IMR-90 (cell line): ENCODE measurements around the gene DTHD1. TPM values are rescaled to one million over a fixed set of nuclear protein-coding genes. Genes with fewer than 3 reads are reported as not detected.

Experiments
- ATAC-seq: fragments of 200-7000 bp; cut with Tn5 transposase; 2 replicates; pipeline ENCODE4 v1.9.1; 2020; ENCODE audit warnings: low read depth, mild to moderate bottlenecking, moderate library complexity
- BruUV-seq: library from RNA; stranded (reverse); fragments of 400-500 nt; replicated peaks from 2 replicates; lab custom pipeline; 2021; lab: Mats Ljungman, UMichigan
- CTCF ChIA-PET: fragments of 300-600 bp; formaldehyde crosslinking; extraction: SDS; loops from one replicate; lab custom pipeline; 2021; ENCODE audit warnings: antibody characterized with exemption; lab: Yijun Ruan, JAX
- POLR2A ChIA-PET: fragments of 300-600 bp; sonication (Branson Sonifier 250); formaldehyde crosslinking; loops from one replicate; lab custom pipeline; 2022; ENCODE audit warnings: antibody characterized with exemption; ENCODE audit not compliant: unreplicated experiment; lab: Charles Lee
- DNase-seq: peaks from one replicate; pipeline ENCODE4 v3.0.0; 2013
- H2AFZ ChIP-seq: replicated peaks from 2 replicates; pipeline ENCODE3; 2013; ENCODE audit warnings: low read length, mild to moderate bottlenecking; ENCODE audit not compliant: poor library complexity
- H2AK5ac ChIP-seq: 2 replicates; pipeline ENCODE4 v1.6.1; 2013; ENCODE audit warnings: low read depth, low read length, inconsistent platforms
- H2AK9ac ChIP-seq: replicated peaks from 2 replicates; pipeline ENCODE3; 2013; ENCODE audit warnings: mild to moderate bottlenecking, low read depth, low read length, moderate library complexity; ENCODE audit not compliant: poor library complexity
- H2BK120ac ChIP-seq: 2 replicates; pipeline ENCODE4 v1.6.1; 2013; ENCODE audit warnings: low read depth, low read length, inconsistent platforms
- H2BK15ac ChIP-seq: 3 replicates; pipeline ENCODE4 v1.6.1; 2013; ENCODE audit warnings: low read depth, low read length, inconsistent platforms
- H2BK20ac ChIP-seq: 2 replicates; pipeline ENCODE4 v1.6.1; 2013; ENCODE audit warnings: low read depth, mild to moderate bottlenecking, inconsistent platforms, low read length, moderate library complexity
- H2BK5ac ChIP-seq: 2 replicates; pipeline ENCODE4 v1.6.1; 2013; ENCODE audit warnings: mild to moderate bottlenecking, low read depth, low read length, inconsistent platforms; ENCODE audit not compliant: poor library complexity, severe bottlenecking
- H3K14ac ChIP-seq: replicated peaks from 2 replicates; pipeline ENCODE4 v1.6.1; 2013; ENCODE audit warnings: low read depth, low read length, inconsistent platforms
- H3K18ac ChIP-seq: 2 replicates; pipeline ENCODE4 v1.6.1; 2013; ENCODE audit warnings: low read depth, low read length, control low read depth
- H3K23ac ChIP-seq: 2 replicates; pipeline ENCODE4 v1.6.1; 2013; ENCODE audit warnings: low read depth, low read length, inconsistent platforms
- H3K27ac ChIP-seq: 2 replicates; pipeline ENCODE4 v1.5.1; 2013; ENCODE audit warnings: mild to moderate bottlenecking, control low read depth, low read length; ENCODE audit not compliant: insufficient read depth
- H3K27me3 ChIP-seq: 2 replicates; pipeline ENCODE4 v1.6.1; 2013; ENCODE audit warnings: low read length; ENCODE audit not compliant: control insufficient read depth, insufficient read depth
- H3K36me3 ChIP-seq: 2 replicates; pipeline ENCODE4 v1.6.1; 2013; ENCODE audit warnings: low read length, mixed read lengths; ENCODE audit not compliant: control insufficient read depth, insufficient read depth
- H3K4ac ChIP-seq: 2 replicates; pipeline ENCODE4 v1.6.1; 2013; ENCODE audit warnings: low read depth, low read length, inconsistent platforms
- H3K4me1 ChIP-seq: 2 replicates; pipeline ENCODE4 v1.6.1; 2013; ENCODE audit warnings: low read length, mixed read lengths; ENCODE audit not compliant: control insufficient read depth, insufficient read depth
- H3K4me2 ChIP-seq: 2 replicates; pipeline ENCODE4 v1.6.1; 2013; ENCODE audit warnings: low read depth, mild to moderate bottlenecking, control low read depth, low read length, moderate library complexity
- H3K4me3 ChIP-seq: 2 replicates; pipeline ENCODE4 v1.5.1; 2013; ENCODE audit warnings: low read depth, mild to moderate bottlenecking, control low read depth, low read length, moderate library complexity; ENCODE audit not compliant: insufficient read depth
- H3K56ac ChIP-seq: 2 replicates; pipeline ENCODE4 v1.6.1; 2013; ENCODE audit warnings: low read length, inconsistent platforms; ENCODE audit not compliant: insufficient read depth; ENCODE audit errors: extremely low read depth
- H3K79me1 ChIP-seq, 2 experiments: 2 replicates each; pipeline ENCODE4 v1.6.1; 2013; ENCODE audit warnings: low read length in 2 of 2, inconsistent platforms in 1 of 2, low read depth in 1 of 2
- H3K9ac ChIP-seq: 2 replicates; pipeline ENCODE4 v1.6.1; 2013; ENCODE audit warnings: low read depth, low read length, control low read depth
- H3K9me1 ChIP-seq: 2 replicates; pipeline ENCODE4 v1.6.1; 2013; ENCODE audit warnings: low read length, inconsistent platforms; ENCODE audit not compliant: insufficient read depth
- H3K9me3 ChIP-seq: 2 replicates; pipeline ENCODE4 v1.6.1; 2013; ENCODE audit warnings: low read length; ENCODE audit not compliant: control insufficient read depth, insufficient read depth
- H4K20me1 ChIP-seq: 2 replicates; pipeline ENCODE4 v1.6.1; 2013; ENCODE audit warnings: low read length, inconsistent platforms; ENCODE audit not compliant: insufficient read depth
- H4K5ac ChIP-seq: 2 replicates; pipeline ENCODE4 v1.6.1; 2013; ENCODE audit warnings: mild to moderate bottlenecking, low read depth, low read length, control low read depth
- H4K8ac ChIP-seq, 2 experiments: 2 replicates each; pipeline ENCODE4 v1.6.1; 2013; ENCODE audit warnings: low read depth in 2 of 2, low read length in 2 of 2, control low read depth in 1 of 2, inconsistent platforms in 1 of 2
- H4K91ac ChIP-seq: 2 replicates; pipeline ENCODE4 v1.6.1; 2013; ENCODE audit warnings: low read depth, low read length, inconsistent platforms; ENCODE audit not compliant: insufficient read depth
- BHLHE40 ChIP-seq: fragments of 150-350 bp; IDR thresholded peaks from 2 replicates; pipeline ENCODE4 v1.6.1; 2016; ENCODE audit warnings: mild to moderate bottlenecking, low read depth, low read length
- CHD1 ChIP-seq: IDR thresholded peaks from 2 replicates; pipeline ENCODE4 v1.6.1; 2012; ENCODE audit warnings: low read depth, low read length, improper control_type of control experiment
- ELK1 ChIP-seq: fragments of 150-350 bp; IDR thresholded peaks from 2 replicates; pipeline ENCODE4 v1.6.1; 2016; ENCODE audit warnings: low read depth, mild to moderate bottlenecking, low read length, moderate library complexity, borderline replicate concordance
- FOS ChIP-seq: fragments of 150-350 bp; IDR thresholded peaks from 2 replicates; pipeline ENCODE4 v1.6.1; 2016; ENCODE audit warnings: low read depth, low read length
- MAFK ChIP-seq: IDR thresholded peaks from 2 replicates; pipeline ENCODE4 v1.6.1; 2012; ENCODE audit warnings: low read depth, low read length, improper control_type of control experiment
- MAZ ChIP-seq: IDR thresholded peaks from 2 replicates; pipeline ENCODE4 v1.6.1; 2012; ENCODE audit warnings: low read depth, mild to moderate bottlenecking, low read length, improper control_type of control experiment, moderate library complexity, borderline replicate concordance
- MXI1 ChIP-seq: IDR thresholded peaks from 2 replicates; pipeline ENCODE4 v1.6.1; 2012; ENCODE audit warnings: low read depth, mild to moderate bottlenecking, low read length, moderate library complexity, borderline replicate concordance
- RAD21 ChIP-seq: IDR thresholded peaks from 2 replicates; pipeline ENCODE4 v1.6.1; 2012; ENCODE audit warnings: low read length, improper control_type of control experiment
- RCOR1 ChIP-seq: IDR thresholded peaks from 2 replicates; pipeline ENCODE4 v1.6.1; 2012; ENCODE audit warnings: mild to moderate bottlenecking, low read length, improper control_type of control experiment; ENCODE audit not compliant: insufficient replicate concordance
- RFX5 ChIP-seq: IDR thresholded peaks from 2 replicates; pipeline ENCODE4 v1.8.0; 2012; ENCODE audit warnings: low read depth, mild to moderate bottlenecking, low read length, moderate library complexity
- SMC3 ChIP-seq: fragments of 150-350 bp; IDR thresholded peaks from 2 replicates; pipeline ENCODE4 v1.6.1; 2016; ENCODE audit warnings: low read depth, mild to moderate bottlenecking, antibody characterized with exemption, low read length, moderate library complexity
- WGBS, 2 experiments: methylation state at CpG; one replicate each; pipeline versions ENCODE4 v1.1.5 to v1.1.7; 2013; ENCODE audit warnings: missing lambda C conversion rate in 2 of 2; ENCODE audit not compliant: insufficient read length in 1 of 2; ENCODE audit errors: extremely low coverage in 2 of 2; 5-methylcytosine and 5-hydroxymethylcytosine counted together
- dilution Hi-C: fragments of 300-500 bp; cut with HindIII; formaldehyde crosslinking; loops from one replicate; pipeline ENCODE4 v1.14.3; 2018; ENCODE audit warnings: low sequenced_read_pairs; ENCODE audit not compliant: unreplicated experiment
- in situ Hi-C: fragments of 300-500 bp; cut with MboI; formaldehyde crosslinking; loops from 3 replicates; pipeline ENCODE4 v1.14.3; 2019; ENCODE audit warnings: low sequenced_read_pairs, inconsistent platforms, mixed read lengths
- intact Hi-C: fragments of 100-400 bp; cut with micrococcal nuclease; formaldehyde crosslinking; loops from 2 replicates; pipeline ENCODE4 v1.10.0; 2022
- polyA plus RNA-seq, 3 experiments: library from polyadenylated mRNA; depleted of rRNA; stranded (reverse); fragments of >200 nt; gene quantifications; 2 replicates each; pipeline ENCODE4 v1.2.3, GENCODE V29; 2012; ENCODE audit warnings: low replicate concordance in 1 of 3
- total RNA-seq: library from RNA; depleted of rRNA; stranded (reverse); fragments of >200 nt; gene quantifications from 2 replicates; pipeline ENCODE4 v1.2.3, GENCODE V29; 2012

DTHD1 gene
- total and polyA plus RNA-seq, 2 of the 4 experiments (the other 2 are of a cell fraction): not detected

- ChIA-PET POLR2A (no interaction called here), CTCF (no interaction called here)
- H3K27ac ChIP-seq: no peak overlapping the region
- H3K79me1 ChIP-seq: no peaks in the 10 kb centered on the region
- H2BK20ac ChIP-seq: no peak overlapping the region
- H3K4me2 ChIP-seq: no peak overlapping the region
- H3K36me3 ChIP-seq: no peaks in the 10 kb centered on the region
- no peak overlapping the region for H3K4ac ChIP-seq
- no peak overlapping the region for H3K18ac ChIP-seq
- H3K23ac ChIP-seq: no peak overlapping the region
- H3K4me1 ChIP-seq: no peaks in the 10 kb centered on the region
- H4K5ac ChIP-seq: no peak overlapping the region
- no peak overlapping the region for H2BK15ac ChIP-seq
- in situ Hi-C loops (no loop called here), dilution Hi-C loops (no loop called here), intact Hi-C loops (no loop called here)
- no peak overlapping the region for H3K56ac ChIP-seq
- DNase-seq (no peak), ATAC-seq (no peak)
- H3K27me3 ChIP-seq: no peaks in the 10 kb centered on the region
- H3K4me3 ChIP-seq: no peak overlapping the region
- no peak overlapping the region for H2BK5ac ChIP-seq
- H4K91ac ChIP-seq: no peak overlapping the region
- no peaks in the 10 kb centered on the region for H3K9me1 ChIP-seq
- no peak overlapping the region for H2BK120ac ChIP-seq
- H3K9ac ChIP-seq: no peak overlapping the region
- no peaks in the 10 kb centered on the region for H4K20me1 ChIP-seq
- TF ChIP-seq CHD1 (no peak), RCOR1 (no peak), SMC3 (no peak), FOS (no peak), RFX5 (no peak), MAFK (no peak), RAD21 (no peak), MXI1 (no peak), BHLHE40 (no peak), ELK1 (no peak), MAZ (no peak)
- BruUV-seq: no TSS peak
- no peak overlapping the region for H2AK9ac ChIP-seq
- no peak overlapping the region for H3K14ac ChIP-seq
- H2AK5ac ChIP-seq: no peak overlapping the region
- no peak overlapping the region for H2AFZ ChIP-seq
- no peaks in the 10 kb centered on the region for H3K9me3 ChIP-seq
- WGBS, 2 experiments: no CpG with 5 or more reads among the region's 6 CpGs
- H4K8ac ChIP-seq: no peak overlapping the region
Observed at GRCh38 chr4:36285784-36286480, 4.5 kb downstream of the DTHD1 start.
